GM19240 (cell line): Measurements from ENCODE around the gene TMEM220.
"Not testable (repeated sequence)": the region's sequence is repeated elsewhere in the genome, so short reads cannot be mapped to it uniquely, and the experiment has no call there.

Experiments
- DNase-seq: peaks from one replicate; pipeline ENCODE4 v3.0.0; 2011; ENCODE audit warnings: low spot score; ENCODE audit not compliant: insufficient read length

TMEM220 gene

GRCh38 chr17:10754861-10755591 lies 25.2 kb upstream of the TMEM220 start:
- no peak for DNase-seq

- DNase-seq: peak; percentile 20
These were observed 24.3 kb upstream of the TMEM220 start for GRCh38 chr17:10754109-10754508.

GRCh38 chr17:10752696-10753095 lies 22.9 kb upstream of the TMEM220 start:
- no peak for DNase-seq

- no peak for DNase-seq
These were observed 21.7 kb upstream of the TMEM220 start for GRCh38 chr17:10751563-10751962.

- no peak for DNase-seq
These were observed 20.4 kb upstream of the TMEM220 start for GRCh38 chr17:10750210-10750609.

- no peak for DNase-seq
These were observed 18.8 kb upstream of the TMEM220 start for GRCh38 chr17:10748531-10749181.

- no peak for DNase-seq
These were observed 15.4 kb upstream of the TMEM220 start for GRCh38 chr17:10745231-10745630.

GRCh38 chr17:10744501-10745000 lies 14.7 kb upstream of the TMEM220 start:
- DNase-seq: no peak

- no peak for DNase-seq
These were observed 13.6 kb upstream of the TMEM220 start for GRCh38 chr17:10743316-10744009.

- DNase-seq: no peak
These were observed 12.6 kb upstream of the TMEM220 start for GRCh38 chr17:10742431-10742830.

- no peak for DNase-seq
These were observed 11.8 kb upstream of the TMEM220 start for GRCh38 chr17:10741416-10742135.

- no peak for DNase-seq
These were observed 9.6 kb upstream of the TMEM220 start for GRCh38 chr17:10739386-10739785.

GRCh38 chr17:10738521-10739258 lies 8.9 kb upstream of the TMEM220 start:
- no peak for DNase-seq

GRCh38 chr17:10737736-10738135 lies 7.9 kb upstream of the TMEM220 start:
- no peak for DNase-seq

GRCh38 chr17:10737168-10737622 lies 7.4 kb upstream of the TMEM220 start:
- no peak for DNase-seq

- no peak for DNase-seq
These were observed 6.0 kb upstream of the TMEM220 start for GRCh38 chr17:10735821-10736220.

- DNase-seq: no peak
These were observed 5.4 kb upstream of the TMEM220 start for GRCh38 chr17:10735251-10735650.

- DNase-seq: no peak
These were observed 3.8 kb upstream of the TMEM220 start for GRCh38 chr17:10733666-10734065.

GRCh38 chr17:10732121-10732520 lies 2.3 kb upstream of the TMEM220 start:
- not testable (repeated sequence) for DNase-seq

- DNase-seq: no peak
These were observed 1.6 kb upstream of the TMEM220 start for GRCh38 chr17:10731408-10731879.

- not testable (repeated sequence) for DNase-seq
These were observed 424 bp upstream of the TMEM220 start for GRCh38 chr17:10730247-10730646.
